Measurements from ENCODE around the gene THAP4. TPM values are rescaled to one million over a fixed set of nuclear protein-coding genes. Genes with fewer than 3 reads are reported as not detected.

THAP4 gene
- polyA plus RNA-seq, 1 of the 3 experiments (the other 2 are of a cell fraction) = 64.7 TPM

- TF ChIP-seq TCF12 (IDR thresholded peaks at IDR 0.05) (no peak), ELF1 (IDR thresholded peaks at IDR 0.05) (no peak), USF1 (IDR thresholded peaks at IDR 0.05; ENCODE audit: borderline replicate concordance, low read depth) (no peak), RXRA (IDR thresholded peaks at IDR 0.05; ENCODE audit: borderline replicate concordance, low read depth) (no peak), SMC3 (IDR thresholded peaks at IDR 0.05; ENCODE audit: low read depth, low read length) (no peak), MXI1 (IDR thresholded peaks at IDR 0.05; ENCODE audit: low read depth, low read length) (no peak), FOSL2 (IDR thresholded peaks at IDR 0.05; ENCODE audit: borderline replicate concordance, low read depth) (no peak), EP300 (IDR thresholded peaks at IDR 0.05; ENCODE audit: borderline replicate concordance in 1 of 2, low read depth in 1 of 2, low read length in 1 of 2) (no peak), SIN3A (IDR thresholded peaks at IDR 0.05; ENCODE audit: borderline replicate concordance, low read depth, low read length) (no peak), EZH2phosphoT487 (IDR thresholded peaks at IDR 0.05; ENCODE audit: borderline replicate concordance, low read depth) (no peak), GATA2 (CRISPR knock-in tag; IDR thresholded peaks at IDR 0.05) (no peak), RCOR1 (IDR thresholded peaks at IDR 0.05; ENCODE audit: low read length) (no peak), CHD2 (IDR thresholded peaks at IDR 0.05; ENCODE audit: low read length, partially characterized antibody) (no peak), RFX5 (IDR thresholded peaks at IDR 0.05; ENCODE audit: low read length) (no peak), MAX (IDR thresholded peaks at IDR 0.05; ENCODE audit: low read depth) (no peak), FOXM1 (IDR thresholded peaks at IDR 0.05; ENCODE audit: low read depth) (no peak), POLR2AphosphoS5 (IDR thresholded peaks at IDR 0.05; ENCODE audit: low read depth, low read length) (no peak), USF2 (IDR thresholded peaks at IDR 0.05; ENCODE audit: borderline replicate concordance, low read depth, low read length) (no peak)
- TF ChIP-seq, protein P1, sequence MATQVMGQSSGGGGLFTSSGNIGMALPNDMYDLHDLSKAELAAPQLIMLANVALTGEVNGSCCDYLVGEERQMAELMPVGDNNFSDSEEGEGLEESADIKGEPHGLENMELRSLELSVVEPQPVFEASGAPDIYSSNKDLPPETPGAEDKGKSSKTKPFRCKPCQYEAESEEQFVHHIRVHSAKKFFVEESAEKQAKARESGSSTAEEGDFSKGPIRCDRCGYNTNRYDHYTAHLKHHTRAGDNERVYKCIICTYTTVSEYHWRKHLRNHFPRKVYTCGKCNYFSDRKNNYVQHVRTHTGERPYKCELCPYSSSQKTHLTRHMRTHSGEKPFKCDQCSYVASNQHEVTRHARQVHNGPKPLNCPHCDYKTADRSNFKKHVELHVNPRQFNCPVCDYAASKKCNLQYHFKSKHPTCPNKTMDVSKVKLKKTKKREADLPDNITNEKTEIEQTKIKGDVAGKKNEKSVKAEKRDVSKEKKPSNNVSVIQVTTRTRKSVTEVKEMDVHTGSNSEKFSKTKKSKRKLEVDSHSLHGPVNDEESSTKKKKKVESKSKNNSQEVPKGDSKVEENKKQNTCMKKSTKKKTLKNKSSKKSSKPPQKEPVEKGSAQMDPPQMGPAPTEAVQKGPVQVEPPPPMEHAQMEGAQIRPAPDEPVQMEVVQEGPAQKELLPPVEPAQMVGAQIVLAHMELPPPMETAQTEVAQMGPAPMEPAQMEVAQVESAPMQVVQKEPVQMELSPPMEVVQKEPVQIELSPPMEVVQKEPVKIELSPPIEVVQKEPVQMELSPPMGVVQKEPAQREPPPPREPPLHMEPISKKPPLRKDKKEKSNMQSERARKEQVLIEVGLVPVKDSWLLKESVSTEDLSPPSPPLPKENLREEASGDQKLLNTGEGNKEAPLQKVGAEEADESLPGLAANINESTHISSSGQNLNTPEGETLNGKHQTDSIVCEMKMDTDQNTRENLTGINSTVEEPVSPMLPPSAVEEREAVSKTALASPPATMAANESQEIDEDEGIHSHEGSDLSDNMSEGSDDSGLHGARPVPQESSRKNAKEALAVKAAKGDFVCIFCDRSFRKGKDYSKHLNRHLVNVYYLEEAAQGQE (IDR thresholded peaks at IDR 0.05; ENCODE audit: low read depth, low read length) = no peak
- TF ChIP-seq, protein P2, sequence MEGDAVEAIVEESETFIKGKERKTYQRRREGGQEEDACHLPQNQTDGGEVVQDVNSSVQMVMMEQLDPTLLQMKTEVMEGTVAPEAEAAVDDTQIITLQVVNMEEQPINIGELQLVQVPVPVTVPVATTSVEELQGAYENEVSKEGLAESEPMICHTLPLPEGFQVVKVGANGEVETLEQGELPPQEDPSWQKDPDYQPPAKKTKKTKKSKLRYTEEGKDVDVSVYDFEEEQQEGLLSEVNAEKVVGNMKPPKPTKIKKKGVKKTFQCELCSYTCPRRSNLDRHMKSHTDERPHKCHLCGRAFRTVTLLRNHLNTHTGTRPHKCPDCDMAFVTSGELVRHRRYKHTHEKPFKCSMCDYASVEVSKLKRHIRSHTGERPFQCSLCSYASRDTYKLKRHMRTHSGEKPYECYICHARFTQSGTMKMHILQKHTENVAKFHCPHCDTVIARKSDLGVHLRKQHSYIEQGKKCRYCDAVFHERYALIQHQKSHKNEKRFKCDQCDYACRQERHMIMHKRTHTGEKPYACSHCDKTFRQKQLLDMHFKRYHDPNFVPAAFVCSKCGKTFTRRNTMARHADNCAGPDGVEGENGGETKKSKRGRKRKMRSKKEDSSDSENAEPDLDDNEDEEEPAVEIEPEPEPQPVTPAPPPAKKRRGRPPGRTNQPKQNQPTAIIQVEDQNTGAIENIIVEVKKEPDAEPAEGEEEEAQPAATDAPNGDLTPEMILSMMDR (IDR thresholded peaks at IDR 0.05) = no peak
- H3K9me3 ChIP-seq = no peaks in the 10 kb centered on the region
- DNase-seq = no peak
- no peaks in the 10 kb centered on the region for H3K9me2 ChIP-seq
- H3K4me3 ChIP-seq (ENCODE audit: low read depth in 2 of 2, low read length in 1 of 2) = no peak overlapping the region; a peak in 1 of 4 replicates
- ChIA-PET POLR2A (interaction anchor here (0.5 to 0.6 kb wide), 2 partner anchors 17 to 59 kb away, joined by 3 to 4 read pairs; no protein-coding TSS in a partner anchor), CTCF (interaction anchor here (2.6 kb wide), 1 partner anchor 17 kb away, joined by 10 read pairs; no protein-coding TSS in a partner anchor)
- H3K4me1 ChIP-seq (ENCODE audit: control insufficient read depth in 1 of 2, insufficient read depth in 2 of 2, low read depth in 1 of 2, low read length in 1 of 2) = peaks cover 0 to 19% of the 10 kb centered on the region in 2 experiments; a peak in 2 of 4 replicates
- peaks cover 5 to 8% of the 10 kb centered on the region in 2 experiments for H3K36me3 ChIP-seq (replicated peaks in 1 of 2; ENCODE audit: control insufficient read depth in 1 of 2, insufficient read depth in 2 of 2, low read length in 1 of 2)
- peaks cover 10% of the 10 kb centered on the region; the same call in 1 of the 2 replicates for H4K20me1 ChIP-seq (ENCODE audit: insufficient read depth)
- no peak overlapping the region for H3K9ac ChIP-seq
- H3K27me3 ChIP-seq (ENCODE audit: insufficient read depth) = no peaks in the 10 kb centered on the region
- peaks cover 76% of the 10 kb centered on the region for H3K79me2 ChIP-seq (ENCODE audit: insufficient read depth)
- no peak overlapping the region for H3K4me2 ChIP-seq
- H2AFZ ChIP-seq (ENCODE audit: low read depth) = no peak overlapping the region
- no peak overlapping the region for H3K27ac ChIP-seq (ENCODE audit: low read depth in 2 of 2, low read length in 1 of 2)
- peaks cover 9% of the 10 kb centered on the region for H3F3A ChIP-seq (replicated peaks; ENCODE audit: insufficient read depth)
- 95% methylated on average over 29 of the region's 30 CpGs for WGBS (ENCODE audit: low lambda C conversion rate)
Measured at GRCh38 chr2:241616168-241617125, 20.5 kb downstream of the THAP4 start.
